Measurements from ENCODE around the gene QARS1.

The QARS1 gene

GRCh38 chr3:49053543-49053942 lies 51.0 kb downstream of the QARS1 start:
- no peak for DNase-seq (ENCODE audit: low spot score)

All from putamen (tissue), 1 donor.